HFF-Myc (cell line): ENCODE measurements around the gene GRM8.

Experiments
- DNase-seq: peaks from one replicate; pipeline ENCODE4 v3.0.0-alpha.2; 2011; ENCODE audit warnings: low read depth; ENCODE audit errors: extremely low read depth
- H3K4me3 ChIP-seq: replicated peaks from 2 replicates; pipeline ENCODE4 v1.5.1; 2011; ENCODE audit warnings: low read depth, mild to moderate bottlenecking, control low read depth, low read length
- TF ChIP-seq, protein P1 (sequence below): IDR thresholded peaks from 2 replicates; pipeline ENCODE4 v1.5.1; 2012; ENCODE audit warnings: mild to moderate bottlenecking, low read depth, low read length, control low read depth; ENCODE audit errors: missing control alignments

The GRM8 gene

DNA sequence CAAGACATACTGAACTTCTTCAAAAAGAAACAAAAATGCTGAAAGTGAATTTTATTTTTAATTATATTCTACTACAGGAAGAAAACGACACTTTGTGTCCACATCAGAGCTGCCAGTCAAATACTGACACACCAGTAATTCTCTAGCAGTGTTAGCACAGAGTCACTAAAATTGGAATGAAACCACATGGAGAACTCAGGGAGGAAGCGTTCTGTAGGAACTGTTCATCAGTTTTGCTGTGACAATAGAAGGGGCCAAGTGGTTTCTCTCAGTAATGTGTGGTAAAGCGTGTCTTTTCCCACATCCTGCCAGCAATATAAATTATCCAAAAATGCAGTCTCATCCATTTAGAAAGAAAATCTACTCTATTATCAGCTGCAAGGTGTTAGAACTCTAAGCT lies 683.3 kb downstream of the GRM8 start:
- TF ChIP-seq, protein P1, sequence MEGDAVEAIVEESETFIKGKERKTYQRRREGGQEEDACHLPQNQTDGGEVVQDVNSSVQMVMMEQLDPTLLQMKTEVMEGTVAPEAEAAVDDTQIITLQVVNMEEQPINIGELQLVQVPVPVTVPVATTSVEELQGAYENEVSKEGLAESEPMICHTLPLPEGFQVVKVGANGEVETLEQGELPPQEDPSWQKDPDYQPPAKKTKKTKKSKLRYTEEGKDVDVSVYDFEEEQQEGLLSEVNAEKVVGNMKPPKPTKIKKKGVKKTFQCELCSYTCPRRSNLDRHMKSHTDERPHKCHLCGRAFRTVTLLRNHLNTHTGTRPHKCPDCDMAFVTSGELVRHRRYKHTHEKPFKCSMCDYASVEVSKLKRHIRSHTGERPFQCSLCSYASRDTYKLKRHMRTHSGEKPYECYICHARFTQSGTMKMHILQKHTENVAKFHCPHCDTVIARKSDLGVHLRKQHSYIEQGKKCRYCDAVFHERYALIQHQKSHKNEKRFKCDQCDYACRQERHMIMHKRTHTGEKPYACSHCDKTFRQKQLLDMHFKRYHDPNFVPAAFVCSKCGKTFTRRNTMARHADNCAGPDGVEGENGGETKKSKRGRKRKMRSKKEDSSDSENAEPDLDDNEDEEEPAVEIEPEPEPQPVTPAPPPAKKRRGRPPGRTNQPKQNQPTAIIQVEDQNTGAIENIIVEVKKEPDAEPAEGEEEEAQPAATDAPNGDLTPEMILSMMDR = no peak
- no peak overlapping the region for H3K4me3 ChIP-seq
- DNase-seq = no peak

DNA sequence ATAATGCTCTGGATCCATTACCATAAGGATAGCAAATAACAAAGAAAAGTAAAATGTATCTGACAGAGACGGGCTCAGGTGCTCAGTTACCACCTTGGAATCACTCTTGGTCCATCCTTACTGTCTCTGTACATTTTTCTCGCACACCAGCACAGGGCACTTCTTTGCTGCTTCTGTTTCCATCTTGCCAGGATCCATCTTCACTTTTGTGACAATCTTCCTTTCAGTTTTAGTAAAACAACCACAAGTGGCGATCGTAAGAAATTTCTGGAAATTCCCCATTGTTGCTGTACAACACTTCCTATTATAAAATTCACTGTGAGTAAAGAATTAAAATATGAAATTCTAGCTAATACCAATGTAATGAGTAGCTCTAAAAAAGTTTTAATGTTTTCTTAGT lies 695.5 kb downstream of the GRM8 start:
- TF ChIP-seq, protein P1 = no peak
- no peak for DNase-seq
- no peak overlapping the region for H3K4me3 ChIP-seq

DNA sequence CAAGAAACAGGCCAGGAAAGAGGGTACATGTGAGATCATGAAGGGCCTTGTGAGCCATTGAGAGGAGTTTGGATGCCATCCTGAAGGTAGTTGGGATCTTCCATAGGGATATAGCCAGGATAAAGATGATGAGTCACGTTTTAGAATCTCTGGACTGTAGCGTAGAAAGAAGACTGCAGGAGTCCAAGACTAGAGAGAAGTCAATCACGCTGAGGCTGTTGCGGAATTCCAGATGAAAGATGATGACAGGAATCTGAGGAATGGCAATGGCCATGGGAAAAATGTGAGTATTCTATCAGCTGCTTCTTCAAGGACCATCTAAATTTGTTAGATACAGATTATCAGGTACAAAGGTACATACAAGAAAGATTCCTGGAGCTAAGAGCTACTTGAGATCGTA lies 711.3 kb downstream of the GRM8 start:
- DNase-seq = no peak
- TF ChIP-seq, protein P1 = no peak
- H3K4me3 ChIP-seq = no peak overlapping the region

DNA sequence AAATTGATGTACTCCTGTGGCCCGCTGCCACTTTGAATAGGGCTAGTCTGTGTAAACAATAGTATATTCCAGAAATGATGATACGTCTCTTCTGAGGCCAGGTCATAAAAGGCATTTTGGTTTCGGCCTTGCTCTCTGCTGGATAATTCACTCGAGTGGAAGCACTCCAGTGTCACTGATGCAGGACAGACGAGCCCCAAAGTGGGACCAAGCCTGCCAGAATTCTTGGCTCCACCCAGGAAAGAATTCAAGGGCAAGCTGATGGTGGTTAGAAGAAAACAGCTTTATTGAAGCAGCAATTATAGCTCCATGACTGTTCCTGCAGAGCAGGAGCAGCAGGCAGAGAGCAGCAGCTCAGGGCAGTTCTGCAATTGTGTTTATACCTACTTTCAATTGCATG lies 717.6 kb downstream of the GRM8 start:
- no peak overlapping the region for H3K4me3 ChIP-seq
- TF ChIP-seq, protein P1 = no peak
- no peak for DNase-seq

DNA sequence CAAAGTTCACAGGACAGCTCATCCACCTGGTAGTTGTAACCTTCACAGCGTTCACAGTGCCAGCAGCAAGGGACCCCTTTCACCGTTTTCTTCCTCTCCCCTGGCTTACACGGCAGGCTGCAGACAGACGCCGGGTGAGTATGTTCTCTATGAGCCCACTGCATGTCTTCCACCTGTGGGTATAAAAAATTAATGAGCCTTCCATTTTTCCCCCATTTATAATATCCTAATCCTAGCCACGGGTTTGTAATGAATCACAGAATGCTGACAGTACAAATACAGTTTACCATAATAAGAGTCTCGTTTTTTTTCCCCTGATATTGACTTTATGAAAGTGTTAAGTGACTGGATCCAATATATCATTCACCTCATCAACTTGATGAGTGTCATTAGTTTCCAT lies 719.0 kb downstream of the GRM8 start:
- TF ChIP-seq, protein P1 = no peak
- H3K4me3 ChIP-seq = no peak overlapping the region
- no peak for DNase-seq

DNA sequence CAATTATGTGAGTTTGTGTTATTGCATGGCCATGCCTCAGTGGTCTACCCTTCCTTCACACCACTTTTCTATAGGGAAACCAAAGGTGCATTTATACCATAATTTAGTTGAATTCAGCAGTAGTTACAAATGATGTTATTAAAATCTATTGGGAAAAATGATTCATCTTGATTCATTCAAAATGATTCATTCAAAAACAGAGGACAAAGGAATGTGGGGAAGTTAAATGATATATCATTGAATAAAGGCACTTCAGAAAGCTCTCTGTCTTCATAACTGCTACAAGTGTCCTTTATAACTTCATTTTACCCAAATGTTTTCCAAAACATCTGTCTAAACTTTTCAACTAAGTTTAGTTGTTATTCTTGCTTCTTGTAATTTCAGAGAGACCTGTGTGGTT lies 722.9 kb downstream of the GRM8 start:
- TF ChIP-seq, protein P1 = no peak
- H3K4me3 ChIP-seq = no peak overlapping the region
- no peak for DNase-seq

DNA sequence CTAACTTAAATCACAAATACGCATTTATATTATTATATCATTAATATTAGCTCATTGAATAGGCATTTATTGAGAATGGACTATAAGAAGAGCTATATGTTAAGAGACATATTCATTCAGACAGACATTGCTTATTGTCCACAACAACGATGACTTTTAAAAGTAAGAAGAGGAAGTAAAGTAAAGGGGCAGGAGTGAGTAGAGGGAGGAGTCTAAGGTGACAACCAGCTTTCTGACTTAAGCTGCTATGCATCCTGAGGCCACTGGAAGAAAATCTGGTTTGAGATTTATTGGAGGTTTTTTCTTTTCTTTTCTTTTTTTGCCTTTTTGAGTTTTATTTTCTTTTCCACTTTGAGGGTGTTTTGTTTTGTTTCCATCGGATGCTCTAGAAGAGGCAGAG lies 723.5 kb downstream of the GRM8 start:
- no peak for DNase-seq
- H3K4me3 ChIP-seq = no peak overlapping the region
- TF ChIP-seq, protein P1 = no peak
